Smooth muscle cell of the brain vasculature (primary cell): Measurements from ENCODE around the gene CFAP161.
"Not testable (repeated sequence)": the region's sequence is repeated elsewhere in the genome, so short reads cannot be mapped to it uniquely, and the experiment has no call there.

Experiments used
- DNase-seq: peaks from one replicate; pipeline ENCODE4 v3.0.0-alpha.2; 2012; ENCODE audit warnings: low read depth, low spot score

Gene CFAP161

GRCh38 chr15:81157939-81158223 lies 23.8 kb downstream of the CFAP161 start:
- no peak for DNase-seq

GRCh38 chr15:81158561-81158960 lies 24.5 kb downstream of the CFAP161 start:
- not testable (repeated sequence) for DNase-seq

GRCh38 chr15:81160312-81161159 lies 26.5 kb downstream of the CFAP161 start:
- peak; percentile 60 for DNase-seq

- no peak for DNase-seq
Measured at GRCh38 chr15:81161160-81161673, 27.1 kb downstream of the CFAP161 start.

GRCh38 chr15:81161851-81162250 lies 27.8 kb downstream of the CFAP161 start:
- no peak for DNase-seq

- no peak for DNase-seq
Measured at GRCh38 chr15:81163961-81164800, 30.1 kb downstream of the CFAP161 start.

GRCh38 chr15:81165535-81165934 lies 31.5 kb downstream of the CFAP161 start:
- DNase-seq, result no peak

GRCh38 chr15:81166636-81167305 lies 32.7 kb downstream of the CFAP161 start:
- no peak for DNase-seq

GRCh38 chr15:81168131-81168526 lies 34.1 kb downstream of the CFAP161 start:
- DNase-seq, result no peak

GRCh38 chr15:81168644-81169043 lies 34.6 kb downstream of the CFAP161 start:
- no peak for DNase-seq

GRCh38 chr15:81170511-81170910 lies 36.4 kb downstream of the CFAP161 start:
- DNase-seq, result no peak

GRCh38 chr15:81171286-81171685 lies 37.2 kb downstream of the CFAP161 start:
- DNase-seq, result no peak

- DNase-seq, result no peak
Measured at GRCh38 chr15:81174125-81174791, 40.2 kb downstream of the CFAP161 start.

- DNase-seq, result no peak
Measured at GRCh38 chr15:81174792-81175327, 40.8 kb downstream of the CFAP161 start.

GRCh38 chr15:81175496-81175895 lies 41.4 kb downstream of the CFAP161 start:
- no peak for DNase-seq

GRCh38 chr15:81176291-81176893 lies 42.3 kb downstream of the CFAP161 start:
- DNase-seq, result no peak

GRCh38 chr15:81178365-81178764 lies 44.3 kb downstream of the CFAP161 start:
- DNase-seq, result no peak

GRCh38 chr15:81181220-81181619 lies 47.1 kb downstream of the CFAP161 start:
- DNase-seq, result no peak

GRCh38 chr15:81182031-81182755 lies 48.1 kb downstream of the CFAP161 start:
- no peak for DNase-seq

GRCh38 chr15:81182756-81183438 lies 48.8 kb downstream of the CFAP161 start:
- no peak for DNase-seq
